ENCODE data around the gene BCAR3.

BCAR3 gene

DNA sequence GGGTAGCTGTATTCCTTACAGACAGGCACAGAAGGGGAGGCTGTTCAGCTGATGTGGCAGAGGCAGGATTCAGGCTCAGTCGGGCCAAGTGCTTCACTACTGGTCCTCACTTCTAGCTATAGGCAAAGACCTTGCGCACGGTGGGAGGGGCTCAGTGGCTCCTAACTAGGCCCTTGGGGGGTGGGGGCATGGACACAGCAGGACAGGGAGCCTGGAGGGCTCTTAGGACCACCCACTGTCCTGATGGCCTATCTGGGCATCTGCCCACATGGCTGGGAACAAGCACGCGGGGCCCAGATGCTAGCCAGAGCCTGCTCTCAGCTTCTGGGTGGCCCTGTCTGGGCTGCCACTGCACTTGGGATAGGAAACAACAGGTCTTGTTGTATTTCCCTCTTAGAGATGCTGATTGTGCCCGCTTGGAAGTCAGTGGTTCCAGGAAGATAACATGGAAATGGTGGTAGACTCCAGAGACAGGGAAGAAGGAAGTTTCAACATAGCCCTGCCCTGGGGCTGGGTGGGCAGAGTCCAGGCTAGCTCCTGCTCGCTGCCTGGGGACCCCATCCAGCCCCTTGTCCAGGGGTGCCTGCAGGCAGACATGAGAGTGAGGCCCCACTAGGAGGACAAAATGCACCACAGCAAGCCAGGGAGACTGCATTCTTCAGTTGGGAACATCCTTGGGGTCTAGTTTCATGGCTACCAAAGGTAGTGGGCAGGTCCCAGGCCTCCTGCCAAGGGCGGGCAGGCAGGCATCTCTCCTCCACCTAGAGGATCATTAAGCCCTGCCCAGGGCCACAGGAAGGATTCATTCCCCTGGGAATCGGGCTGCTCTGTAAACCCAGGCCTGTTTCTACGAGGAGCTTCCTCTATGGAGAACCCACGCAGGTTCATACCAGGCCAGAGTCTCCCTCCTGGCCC is 102.5 kb downstream of the BCAR3 start:
- Histone ChIP-seq H3K9me3 (ENCODE audit: severe bottlenecking) (no peaks in the 10 kb centered on the region), H3K27ac (ENCODE audit: poor library complexity, severe bottlenecking) (peak overlapping the region; percentile 39), H3K36me3 (ENCODE audit: low read depth) (peaks cover 100% of the 10 kb centered on the region), H3K27me3 (ENCODE audit: insufficient read depth, poor library complexity, severe bottlenecking) (no peaks in the 10 kb centered on the region), H3K4me1 (ENCODE audit: insufficient read depth, poor library complexity, severe bottlenecking) (no peaks in the 10 kb centered on the region), H3K4me3 (ENCODE audit: severe bottlenecking) (no peak overlapping the region)
- TF ChIP-seq, protein P1, sequence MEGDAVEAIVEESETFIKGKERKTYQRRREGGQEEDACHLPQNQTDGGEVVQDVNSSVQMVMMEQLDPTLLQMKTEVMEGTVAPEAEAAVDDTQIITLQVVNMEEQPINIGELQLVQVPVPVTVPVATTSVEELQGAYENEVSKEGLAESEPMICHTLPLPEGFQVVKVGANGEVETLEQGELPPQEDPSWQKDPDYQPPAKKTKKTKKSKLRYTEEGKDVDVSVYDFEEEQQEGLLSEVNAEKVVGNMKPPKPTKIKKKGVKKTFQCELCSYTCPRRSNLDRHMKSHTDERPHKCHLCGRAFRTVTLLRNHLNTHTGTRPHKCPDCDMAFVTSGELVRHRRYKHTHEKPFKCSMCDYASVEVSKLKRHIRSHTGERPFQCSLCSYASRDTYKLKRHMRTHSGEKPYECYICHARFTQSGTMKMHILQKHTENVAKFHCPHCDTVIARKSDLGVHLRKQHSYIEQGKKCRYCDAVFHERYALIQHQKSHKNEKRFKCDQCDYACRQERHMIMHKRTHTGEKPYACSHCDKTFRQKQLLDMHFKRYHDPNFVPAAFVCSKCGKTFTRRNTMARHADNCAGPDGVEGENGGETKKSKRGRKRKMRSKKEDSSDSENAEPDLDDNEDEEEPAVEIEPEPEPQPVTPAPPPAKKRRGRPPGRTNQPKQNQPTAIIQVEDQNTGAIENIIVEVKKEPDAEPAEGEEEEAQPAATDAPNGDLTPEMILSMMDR (IDR thresholded peaks at IDR 0.05; ENCODE audit: poor library complexity, severe bottlenecking): no peak
- DNase-seq (ENCODE audit: low spot score): no peak
- ATAC-seq (ENCODE audit: low read depth): 0 out of 3 replicates have a peak, but pooled peaks have one; percentile 3

DNA sequence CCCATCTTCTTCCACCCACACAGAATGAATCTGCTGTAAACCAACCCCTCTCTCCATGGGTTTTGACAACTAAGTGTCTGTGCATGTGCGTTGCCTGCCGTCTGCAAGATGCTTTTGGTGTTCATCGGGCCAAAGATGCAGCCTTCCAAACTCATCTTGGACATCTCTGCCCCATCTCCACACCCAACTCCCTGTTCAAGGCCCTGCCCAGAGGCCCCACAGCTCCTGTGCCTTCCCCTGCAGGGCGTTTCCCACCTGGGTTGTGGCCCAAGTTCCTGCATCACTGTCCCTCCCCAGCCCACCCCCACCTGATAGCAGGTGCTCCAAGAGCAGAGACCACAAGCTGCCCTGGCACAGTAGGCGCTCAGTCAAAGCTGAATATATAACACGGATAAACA is 103.2 kb downstream of the BCAR3 start:
- no peaks in the 10 kb centered on the region for H3K9me3 ChIP-seq (ENCODE audit: severe bottlenecking)
- TF ChIP-seq, protein P1 (IDR thresholded peaks at IDR 0.05; ENCODE audit: poor library complexity, severe bottlenecking): no peak
- no peak overlapping the region for H3K4me3 ChIP-seq (ENCODE audit: severe bottlenecking)
- H3K27ac ChIP-seq (ENCODE audit: poor library complexity, severe bottlenecking): no peak overlapping the region
- DNase-seq (ENCODE audit: low spot score) (no peak), ATAC-seq (ENCODE audit: low read depth) (no peak)
- H3K27me3 ChIP-seq (ENCODE audit: insufficient read depth, poor library complexity, severe bottlenecking): no peaks in the 10 kb centered on the region
- H3K36me3 ChIP-seq (ENCODE audit: low read depth): peaks cover 99% of the 10 kb centered on the region
- H3K4me1 ChIP-seq (ENCODE audit: insufficient read depth, poor library complexity, severe bottlenecking): no peaks in the 10 kb centered on the region

DNA sequence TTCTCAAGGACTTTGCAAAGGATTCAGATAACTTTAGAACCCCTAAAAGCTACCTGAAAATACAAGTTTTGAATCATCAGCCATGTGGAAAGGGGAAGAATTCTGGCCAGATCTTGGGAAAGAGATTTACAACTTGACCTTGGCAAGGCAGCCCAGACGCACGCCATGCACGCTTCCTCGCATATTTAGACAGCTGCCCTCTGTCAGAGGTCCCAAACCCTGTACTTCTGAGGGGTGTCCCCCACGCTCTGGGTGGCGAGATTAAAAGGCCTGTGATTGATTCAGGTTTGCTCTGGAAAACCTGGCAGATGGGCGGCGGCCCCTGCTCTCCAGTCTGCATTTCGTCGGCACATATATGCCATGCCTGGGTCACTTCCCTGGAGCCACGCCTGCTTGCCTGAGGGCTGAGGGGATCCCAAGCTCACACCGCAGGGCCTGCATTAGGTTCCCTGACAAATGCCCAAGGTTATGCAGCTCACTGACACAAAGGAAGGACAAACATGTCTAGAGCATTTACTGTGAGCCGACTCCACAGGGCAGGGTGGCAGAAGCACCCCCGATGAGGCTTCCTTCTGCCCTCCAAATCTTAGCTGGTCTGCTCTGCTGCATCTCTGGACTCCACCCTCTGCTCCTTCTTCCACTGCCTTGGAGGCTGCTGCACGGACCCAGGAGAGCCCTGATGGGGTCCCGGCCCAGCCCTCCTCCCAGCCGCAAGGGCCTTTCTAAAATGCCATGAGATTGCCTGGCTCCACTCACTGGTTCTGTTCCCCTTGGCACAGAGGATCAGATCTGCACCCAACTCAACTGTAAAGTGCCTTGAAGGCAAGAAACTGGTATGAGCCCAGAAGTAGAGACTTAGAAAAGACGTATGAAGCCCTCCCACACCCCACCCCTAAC is 103.9 kb downstream of the BCAR3 start:
- Histone ChIP-seq H3K27me3 (ENCODE audit: insufficient read depth, poor library complexity, severe bottlenecking) (no peaks in the 10 kb centered on the region), H3K4me1 (ENCODE audit: insufficient read depth, poor library complexity, severe bottlenecking) (no peaks in the 10 kb centered on the region), H3K36me3 (ENCODE audit: low read depth) (peaks cover 99% of the 10 kb centered on the region), H3K27ac (ENCODE audit: poor library complexity, severe bottlenecking) (peak overlapping the region; percentile 10), H3K4me3 (ENCODE audit: severe bottlenecking) (no peak overlapping the region), H3K9me3 (ENCODE audit: severe bottlenecking) (no peaks in the 10 kb centered on the region)
- no peak for DNase-seq (ENCODE audit: low spot score)
- no peak for ATAC-seq (ENCODE audit: low read depth)
- TF ChIP-seq, protein P1 (IDR thresholded peaks at IDR 0.05; ENCODE audit: poor library complexity, severe bottlenecking): no peak

DNA sequence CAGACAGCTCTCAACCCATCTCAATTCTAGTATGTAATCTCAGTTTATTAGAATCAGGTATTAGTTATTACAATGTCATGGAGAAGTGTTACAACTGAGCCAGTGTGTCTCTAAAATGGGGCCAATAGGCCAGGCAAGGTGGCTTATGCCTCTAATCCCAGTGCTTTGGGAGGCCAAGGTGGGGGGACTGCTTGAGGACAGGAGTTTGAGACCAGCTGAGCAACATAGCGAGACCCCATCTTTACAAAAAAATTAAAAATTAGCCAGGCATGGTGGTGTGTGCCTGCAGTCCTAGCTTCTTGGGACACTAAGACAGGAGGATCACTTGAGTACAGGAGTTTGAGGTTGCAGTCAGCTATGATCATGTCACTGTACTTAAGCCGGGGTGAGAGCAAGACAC is 104.9 kb downstream of the BCAR3 start:
- H3K36me3 ChIP-seq (ENCODE audit: low read depth): peaks cover 99% of the 10 kb centered on the region
- no peaks in the 10 kb centered on the region for H3K9me3 ChIP-seq (ENCODE audit: severe bottlenecking)
- DNase-seq (ENCODE audit: low spot score) (no peak), ATAC-seq (ENCODE audit: low read depth) (no peak)
- no peaks in the 10 kb centered on the region for H3K4me1 ChIP-seq (ENCODE audit: insufficient read depth, poor library complexity, severe bottlenecking)
- H3K27ac ChIP-seq (ENCODE audit: poor library complexity, severe bottlenecking): peak overlapping the region; percentile 10
- H3K27me3 ChIP-seq (ENCODE audit: insufficient read depth, poor library complexity, severe bottlenecking): no peaks in the 10 kb centered on the region
- TF ChIP-seq, protein P1 (IDR thresholded peaks at IDR 0.05; ENCODE audit: poor library complexity, severe bottlenecking): no peak
- no peak overlapping the region for H3K4me3 ChIP-seq (ENCODE audit: severe bottlenecking)

All from RWPE2 (cell line).